Gastrocnemius medialis (tissue), 4 donors: ENCODE results near the gene FPGS. TPM values are rescaled to one million over a fixed set of nuclear protein-coding genes. Genes with fewer than 3 reads are reported as not detected.

Experiments
- ATAC-seq, 2 donors: fragments of 150-250 bp; one replicate each; pipeline ENCODE4 v1.9.1; 2016
- DNase-seq, 2 donors: peaks; one replicate each; pipeline ENCODE4 v3.0.0-alpha.2; 2019
- H3K27ac ChIP-seq, 4 donors: fragments of 200-600 bp; sonication (generic); 1 replicate in 1 of 4; 2 replicates in 3 of 4; pipeline ENCODE4 v1.5.1; 2016 to 2018; ENCODE audit warnings: mild to moderate bottlenecking in 2 of 4, moderate library complexity in 1 of 4
- H3K27me3 ChIP-seq, 3 donors: fragments of 200-600 bp; sonication (generic) in 2 of 3; 1 replicate in 1 of 3; 2 replicates in 2 of 3; pipeline versions ENCODE4 v1.5.1 to v1.6.0; 2016 to 2019; ENCODE audit warnings: mild to moderate bottlenecking in 1 of 3, moderate library complexity in 1 of 3
- H3K36me3 ChIP-seq, 2 donors: fragments of 200-600 bp; sonication (generic) in 1 of 2; one replicate each; pipeline ENCODE4 v1.5.1; 2017 to 2018
- H3K4me1 ChIP-seq, 2 donors: fragments of 200-600 bp; sonication (generic) in 1 of 2; one replicate each; pipeline ENCODE4 v1.5.1; 2016 to 2017; ENCODE audit warnings: mild to moderate bottlenecking in 2 of 2
- H3K4me3 ChIP-seq, 4 donors: fragments of 200-600 bp; sonication (generic) in 3 of 4; 1 replicate in 1 of 4; 2 replicates in 3 of 4; pipeline ENCODE4 v1.5.1; 2016 to 2019; ENCODE audit warnings: mild to moderate bottlenecking in 2 of 4
- H3K9me3 ChIP-seq, 3 donors: fragments of 200-600 bp; sonication (generic) in 2 of 3; 1 replicate in 1 of 3; 2 replicates in 2 of 3; pipeline ENCODE4 v1.5.1; 2016 to 2019
- POLR2A ChIP-seq, 2 donors: fragments of 450-650 bp; IDR thresholded peaks; one replicate each; pipeline ENCODE4 v1.6.1; 2017; ENCODE audit warnings: antibody characterized with exemption in 2 of 2, mild to moderate bottlenecking in 2 of 2, moderate library complexity in 2 of 2
- in situ Hi-C, 4 donors: fragments of 200-750 bp; cut with MboI; loops; one replicate each; pipeline versions ENCODE4 v1.15.0 to v1.8.0; 2017; ENCODE audit warnings: low sequenced_read_pairs in 4 of 4
- intact Hi-C: fragments of 100-400 bp; cut with DNase I; formaldehyde crosslinking; loops from one replicate; pipeline ENCODE4 v1.15.1; 2023; ENCODE audit warnings: low total_unique reads
- total RNA-seq, 4 donors: library from RNA; depleted of rRNA; stranded (reverse); fragments of >200 nt; gene quantifications; one replicate each; pipeline versions ENCODE4 v1.1.0 to v1.2.3, GENCODE V29; 2016
- TF ChIP-seq, protein P1 (sequence below), 5 experiments: fragments of 450-650 bp in 3 of 5; fragments of 200-600 bp in 2 of 5; sonication (generic) in 2 of 5; IDR thresholded peaks in 4 of 5; conservative IDR thresholded peaks in 1 of 5; 1 replicate in 4 of 5; 2 replicates in 1 of 5; pipeline ENCODE4 v1.5.1; 2016 to 2019; ENCODE audit warnings: antibody characterized with exemption in 5 of 5, mild to moderate bottlenecking in 3 of 5, moderate library complexity in 3 of 5

The FPGS gene
- total RNA-seq, 4 donors from 2014 or later = 36.4 to 87.6 (median 47.7) TPM

DNA sequence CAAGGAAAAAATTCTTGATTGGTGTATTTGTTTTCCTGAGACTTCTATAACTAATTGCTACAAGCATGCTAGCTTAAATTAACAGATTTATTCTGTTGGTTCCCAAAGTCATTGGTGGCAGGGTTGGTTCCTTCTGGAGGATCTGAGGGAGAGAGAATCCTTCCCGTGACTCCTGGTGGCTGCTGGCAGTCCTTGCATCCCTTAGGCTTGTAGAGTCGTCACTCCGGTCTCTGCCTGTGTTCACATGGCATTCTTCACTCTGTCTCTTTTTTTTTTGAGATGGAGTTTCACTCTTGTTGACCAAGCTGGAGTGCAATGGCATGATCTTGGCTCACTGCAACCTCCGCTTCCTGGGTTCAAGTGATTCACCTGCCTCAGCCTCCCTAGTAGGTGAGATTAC is 11.6 kb upstream of the FPGS start:
- Histone ChIP-seq H3K9me3 (no peaks in the 10 kb centered on the region), H3K4me3 (no peak overlapping the region), H3K4me1 (peaks cover 8 to 14% of the 10 kb centered on the region in 2 donors), H3K27ac (no peak overlapping the region), H3K27me3 (no peaks in the 10 kb centered on the region), H3K36me3 (peaks cover 0 to 50% of the 10 kb centered on the region in 2 donors)
- in situ Hi-C loops = no loop called here
- ATAC-seq (no peak), DNase-seq (no peak)
- intact Hi-C loops = no loop called here
- TF ChIP-seq, protein P1, sequence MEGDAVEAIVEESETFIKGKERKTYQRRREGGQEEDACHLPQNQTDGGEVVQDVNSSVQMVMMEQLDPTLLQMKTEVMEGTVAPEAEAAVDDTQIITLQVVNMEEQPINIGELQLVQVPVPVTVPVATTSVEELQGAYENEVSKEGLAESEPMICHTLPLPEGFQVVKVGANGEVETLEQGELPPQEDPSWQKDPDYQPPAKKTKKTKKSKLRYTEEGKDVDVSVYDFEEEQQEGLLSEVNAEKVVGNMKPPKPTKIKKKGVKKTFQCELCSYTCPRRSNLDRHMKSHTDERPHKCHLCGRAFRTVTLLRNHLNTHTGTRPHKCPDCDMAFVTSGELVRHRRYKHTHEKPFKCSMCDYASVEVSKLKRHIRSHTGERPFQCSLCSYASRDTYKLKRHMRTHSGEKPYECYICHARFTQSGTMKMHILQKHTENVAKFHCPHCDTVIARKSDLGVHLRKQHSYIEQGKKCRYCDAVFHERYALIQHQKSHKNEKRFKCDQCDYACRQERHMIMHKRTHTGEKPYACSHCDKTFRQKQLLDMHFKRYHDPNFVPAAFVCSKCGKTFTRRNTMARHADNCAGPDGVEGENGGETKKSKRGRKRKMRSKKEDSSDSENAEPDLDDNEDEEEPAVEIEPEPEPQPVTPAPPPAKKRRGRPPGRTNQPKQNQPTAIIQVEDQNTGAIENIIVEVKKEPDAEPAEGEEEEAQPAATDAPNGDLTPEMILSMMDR (IDR thresholded peaks at IDR 0.05 in 4 of 5, conservative IDR thresholded peaks at IDR 0.05 in 1 of 5) = no peak
- TF ChIP-seq POLR2A (IDR thresholded peaks at IDR 0.05) = no peak

DNA sequence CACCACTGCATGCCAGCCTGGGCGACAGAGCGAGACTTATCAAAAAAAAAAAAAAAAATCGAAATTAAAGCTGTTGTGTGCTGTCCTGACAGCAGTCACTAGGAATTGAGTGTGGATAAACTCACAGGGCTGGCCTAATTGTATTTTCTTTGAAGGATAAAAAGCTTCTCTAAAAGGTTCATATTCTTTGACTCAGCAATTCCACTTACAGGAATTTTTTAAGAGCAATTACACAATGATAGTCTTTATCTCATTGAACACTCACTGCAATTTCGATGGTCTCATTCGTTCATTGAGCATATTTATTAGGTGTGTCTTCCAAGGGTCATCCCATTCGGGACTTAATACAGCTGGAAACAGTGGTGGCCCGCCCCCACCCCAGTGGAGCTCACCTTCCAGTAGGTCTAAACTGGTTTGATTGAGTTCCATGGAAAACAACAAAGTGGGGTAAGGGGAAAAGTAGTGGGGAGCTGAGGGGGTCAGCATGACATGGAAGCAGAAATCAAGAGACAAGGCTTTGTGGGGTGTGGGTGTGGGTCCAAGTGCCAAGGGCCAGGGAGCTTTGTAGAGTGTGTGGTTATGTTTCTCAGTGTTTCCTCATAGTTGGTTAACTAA is 10.2 kb upstream of the FPGS start:
- Histone ChIP-seq H3K9me3 (no peaks in the 10 kb centered on the region), H3K36me3 (peaks cover 0 to 45% of the 10 kb centered on the region in 2 donors), H3K27ac (no peak overlapping the region), H3K4me1 (peaks cover 9 to 12% of the 10 kb centered on the region in 2 donors), H3K4me3 (no peak overlapping the region), H3K27me3 (no peaks in the 10 kb centered on the region)
- TF ChIP-seq POLR2A (IDR thresholded peaks at IDR 0.05) = no peak
- TF ChIP-seq, protein P1 (IDR thresholded peaks at IDR 0.05 in 4 of 5, conservative IDR thresholded peaks at IDR 0.05 in 1 of 5) = no peak
- in situ Hi-C loops (no loop called here), intact Hi-C loops (no loop called here)
- DNase-seq (no peak), ATAC-seq (no peak)

DNA sequence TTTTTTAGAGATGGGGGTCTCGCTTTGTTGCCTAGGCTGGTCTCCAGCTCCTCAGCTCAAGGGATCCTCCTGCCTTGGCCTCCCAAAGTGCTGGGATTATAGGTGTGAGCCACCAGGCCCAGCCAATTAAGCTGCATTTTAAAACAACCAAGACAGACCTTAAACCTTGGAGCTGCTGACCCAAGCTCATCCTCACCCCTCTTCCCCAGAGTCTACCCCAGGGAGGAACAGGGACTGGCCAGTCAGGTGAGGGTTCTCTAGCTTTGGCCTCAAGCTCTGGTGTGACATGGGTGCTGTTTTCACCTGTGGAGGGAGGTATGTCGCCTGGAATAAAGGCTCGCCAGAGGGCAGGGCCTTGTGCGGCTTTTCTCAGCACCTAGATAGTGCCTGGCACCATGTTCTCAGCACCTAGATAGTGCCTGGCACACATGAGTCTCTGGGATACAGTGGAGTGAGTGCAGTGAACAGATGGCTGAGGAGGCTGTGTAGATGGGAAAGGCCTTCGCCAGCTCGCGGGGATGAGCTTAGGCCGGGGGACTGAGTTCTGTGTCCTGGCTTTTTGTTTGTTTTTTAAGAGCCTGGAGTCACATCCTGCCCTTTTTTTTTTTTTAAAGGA is 9.5 kb upstream of the FPGS start:
- in situ Hi-C loops = no loop called here
- DNase-seq (no peak), ATAC-seq (no peak)
- Histone ChIP-seq H3K4me1 (peaks cover 9 to 11% of the 10 kb centered on the region in 2 donors), H3K27me3 (no peaks in the 10 kb centered on the region), H3K36me3 (peaks cover 0 to 38% of the 10 kb centered on the region in 2 donors), H3K4me3 (no peak overlapping the region), H3K27ac (peak overlapping the region in 1 of 4 donors; percentile 29), H3K9me3 (no peaks in the 10 kb centered on the region)
- TF ChIP-seq POLR2A (IDR thresholded peaks at IDR 0.05) = no peak
- intact Hi-C loops = no loop called here

DNA sequence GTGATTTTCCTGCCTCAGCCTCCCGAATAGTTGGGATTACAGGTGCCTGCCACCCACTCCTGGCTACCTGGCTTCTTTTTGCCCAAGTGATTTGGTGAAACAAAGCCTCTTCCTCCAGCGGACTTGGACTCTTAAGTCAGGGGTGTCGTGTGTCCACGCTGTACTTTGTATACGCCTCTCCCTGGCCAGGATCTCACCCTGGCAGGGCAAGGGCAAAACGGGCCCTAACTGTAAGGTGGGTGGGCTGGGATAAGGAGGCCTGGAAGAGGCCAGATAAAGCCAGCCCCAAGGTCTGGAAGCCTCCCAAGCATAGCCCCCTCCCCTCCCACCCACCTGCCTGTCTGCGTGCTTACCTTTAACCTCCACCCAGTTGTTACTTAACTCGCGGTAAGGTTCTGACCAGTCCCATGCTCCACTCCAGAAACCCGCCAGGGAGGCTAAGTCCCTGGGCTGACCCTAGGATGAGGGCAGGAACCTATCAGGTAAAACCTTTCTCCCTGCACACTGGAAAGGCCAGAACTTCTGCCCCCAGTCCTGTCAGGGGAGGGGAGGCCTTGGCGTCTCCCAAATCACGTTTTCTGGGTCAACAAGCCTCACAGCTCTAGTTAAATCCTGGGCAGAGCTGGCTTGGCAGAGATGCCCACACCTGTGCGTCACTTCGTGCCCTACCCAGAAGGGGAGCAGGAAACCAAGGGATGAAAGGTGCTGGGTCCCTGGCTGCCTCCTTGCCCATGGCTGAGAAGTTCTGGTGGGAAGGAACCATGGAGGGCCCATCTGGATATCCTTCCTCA is 8.5 kb upstream of the FPGS start:
- no peaks in the 10 kb centered on the region for H3K27me3 ChIP-seq
- TF ChIP-seq POLR2A (IDR thresholded peaks at IDR 0.05) = no peak
- TF ChIP-seq, protein P1 (IDR thresholded peaks at IDR 0.05 in 4 of 5, conservative IDR thresholded peaks at IDR 0.05 in 1 of 5) = no peak
- intact Hi-C loops (no loop called here), in situ Hi-C loops (no loop called here)
- no peaks in the 10 kb centered on the region for H3K9me3 ChIP-seq
- peaks cover 9 to 11% of the 10 kb centered on the region in 2 donors for H3K4me1 ChIP-seq
- H3K27ac ChIP-seq = peak overlapping the region in 1 of 4 donors; percentile 16
- ATAC-seq = no peak
- peaks cover 0 to 28% of the 10 kb centered on the region in 2 donors for H3K36me3 ChIP-seq
- DNase-seq = no peak
- no peak overlapping the region for H3K4me3 ChIP-seq
